HG03565 (cell line): ENCODE results near the gene CDYL.

Experiments used
- ATAC-seq: cut with Tn5 transposase; IDR thresholded peaks from one replicate; pipeline ENCODE4 v1.9.1; 2021; ENCODE audit warnings: mild to moderate bottlenecking, moderate library complexity; ENCODE audit not compliant: unreplicated experiment

The CDYL gene, protein sequence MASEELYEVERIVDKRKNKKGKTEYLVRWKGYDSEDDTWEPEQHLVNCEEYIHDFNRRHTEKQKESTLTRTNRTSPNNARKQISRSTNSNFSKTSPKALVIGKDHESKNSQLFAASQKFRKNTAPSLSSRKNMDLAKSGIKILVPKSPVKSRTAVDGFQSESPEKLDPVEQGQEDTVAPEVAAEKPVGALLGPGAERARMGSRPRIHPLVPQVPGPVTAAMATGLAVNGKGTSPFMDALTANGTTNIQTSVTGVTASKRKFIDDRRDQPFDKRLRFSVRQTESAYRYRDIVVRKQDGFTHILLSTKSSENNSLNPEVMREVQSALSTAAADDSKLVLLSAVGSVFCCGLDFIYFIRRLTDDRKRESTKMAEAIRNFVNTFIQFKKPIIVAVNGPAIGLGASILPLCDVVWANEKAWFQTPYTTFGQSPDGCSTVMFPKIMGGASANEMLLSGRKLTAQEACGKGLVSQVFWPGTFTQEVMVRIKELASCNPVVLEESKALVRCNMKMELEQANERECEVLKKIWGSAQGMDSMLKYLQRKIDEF

GRCh38 chr6:4776131-4776492 lies at the start of gene CDYL:
Gene CDYL, plus strand, starts transcription at chr6:4776404. Its CDS starts 380 bp downstream, at chr6:4776784.
- peak; percentile 53 for ATAC-seq

DNA sequence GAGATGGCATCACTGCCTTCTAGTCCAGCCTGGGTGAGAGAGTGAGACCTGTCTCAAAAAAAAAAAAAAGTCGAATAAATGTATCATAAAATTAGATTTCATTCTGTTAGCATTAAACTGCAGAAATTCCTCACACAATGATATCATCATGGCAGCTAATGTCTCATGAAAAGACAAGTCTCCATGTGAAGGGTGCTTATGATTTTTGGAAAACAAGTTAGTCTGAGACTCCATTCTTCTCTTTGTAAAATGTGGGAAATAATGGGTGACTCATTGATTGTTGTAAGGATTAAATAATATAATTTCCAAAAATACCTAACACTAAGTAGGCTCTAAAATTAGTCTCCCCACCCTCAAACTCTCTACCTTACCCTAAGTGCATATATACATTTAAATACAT lies 49.6 kb upstream of the CDYL start:
- ATAC-seq = no peak

DNA sequence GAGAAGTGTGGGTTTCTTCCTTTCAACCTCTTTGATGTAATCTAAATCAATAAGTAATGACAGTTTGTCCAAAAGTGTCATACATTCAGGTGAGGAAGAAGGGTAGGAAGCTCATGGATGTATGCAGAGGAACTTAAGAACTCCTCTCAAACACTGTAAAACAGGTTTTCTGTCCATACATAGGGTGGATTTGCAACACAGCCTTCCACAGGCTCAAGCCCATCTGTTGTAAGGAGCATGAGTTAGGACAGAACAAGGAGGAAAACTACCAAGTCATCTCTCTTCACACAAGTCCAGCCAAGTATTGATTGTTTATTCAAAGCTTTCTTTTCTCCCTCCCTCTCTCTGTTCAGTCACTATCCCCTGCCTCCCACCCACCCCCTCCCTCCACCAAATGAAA lies 49.0 kb upstream of the CDYL start:
- ATAC-seq = no peak

DNA sequence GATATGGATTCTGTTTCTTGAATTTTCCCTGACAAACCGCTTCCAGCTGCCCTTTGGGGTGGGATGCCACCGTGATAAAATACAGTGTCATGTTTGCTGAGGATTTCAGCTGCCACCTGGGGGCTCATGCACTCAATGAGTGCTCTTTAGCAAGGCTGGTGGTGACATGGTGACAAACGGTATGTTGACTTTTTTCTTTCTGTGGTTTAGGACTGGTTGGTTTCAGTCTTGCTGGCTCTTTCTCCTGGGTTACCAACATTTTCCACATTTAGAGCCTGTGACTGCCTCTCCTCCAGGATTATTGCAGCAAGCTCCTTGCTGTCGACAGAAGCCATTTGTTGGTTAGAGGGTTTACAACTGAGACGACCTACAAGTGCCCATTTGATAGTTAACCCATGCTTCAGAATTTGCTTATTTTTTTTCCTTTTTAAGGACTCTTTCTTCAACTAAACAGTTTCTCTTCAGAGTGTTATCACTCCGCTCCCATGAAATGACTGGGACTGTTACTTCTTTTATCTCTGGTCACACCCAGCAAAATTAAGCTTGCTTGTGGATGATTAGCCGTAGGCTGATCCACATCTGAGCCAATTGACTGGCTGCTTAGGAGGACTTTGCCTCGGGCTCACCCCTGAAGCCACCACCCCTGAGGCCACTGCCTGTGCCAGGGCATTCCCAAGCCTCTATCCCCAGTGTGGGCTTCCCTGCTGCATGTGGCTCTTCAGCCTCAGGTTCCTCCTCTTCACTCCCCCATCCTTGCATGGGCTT lies 48.4 kb upstream of the CDYL start:
- no peak for ATAC-seq

DNA sequence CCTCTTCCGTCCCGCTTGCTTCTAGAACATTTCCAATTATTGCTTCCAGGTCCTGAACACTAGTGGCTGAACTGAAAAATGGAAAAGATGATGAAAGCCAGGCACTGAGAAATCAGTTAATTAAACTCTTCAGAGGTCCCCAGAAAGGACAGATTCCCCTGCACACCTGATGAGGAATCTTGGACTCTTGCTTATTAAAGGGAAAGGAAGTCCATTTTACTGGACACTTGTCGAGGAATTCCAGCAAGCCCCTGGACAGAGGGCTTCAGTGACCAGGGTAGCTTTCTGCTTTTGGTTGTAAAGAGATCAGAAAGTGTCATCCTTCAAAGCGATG lies 47.8 kb upstream of the CDYL start:
- no peak for ATAC-seq

GRCh38 chr6:4728926-4729325 lies 47.3 kb upstream of the CDYL start:
- no peak for ATAC-seq

DNA sequence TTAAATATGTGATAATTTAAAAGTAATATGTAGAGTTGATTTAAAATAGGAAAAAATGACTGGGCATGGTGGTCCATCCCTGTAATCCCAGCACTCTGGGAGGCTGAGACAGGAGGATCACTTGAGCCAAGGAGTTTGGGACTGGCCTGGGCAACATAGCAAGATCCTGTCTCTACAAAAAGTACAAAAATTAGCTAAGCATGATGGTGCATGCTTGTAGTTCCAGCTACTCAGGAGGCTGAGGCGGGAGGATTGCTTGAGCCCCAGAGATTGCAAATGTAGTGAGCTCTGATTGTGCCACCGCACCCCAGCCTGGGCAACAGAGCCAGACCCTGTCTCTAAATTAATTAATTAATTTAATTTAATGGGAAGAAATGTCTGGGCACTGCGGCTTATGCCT lies 44.2 kb upstream of the CDYL start:
- ATAC-seq = no peak

- no peak for ATAC-seq
Measured at GRCh38 chr6:4732691-4733315, 43.4 kb upstream of the CDYL start.

DNA sequence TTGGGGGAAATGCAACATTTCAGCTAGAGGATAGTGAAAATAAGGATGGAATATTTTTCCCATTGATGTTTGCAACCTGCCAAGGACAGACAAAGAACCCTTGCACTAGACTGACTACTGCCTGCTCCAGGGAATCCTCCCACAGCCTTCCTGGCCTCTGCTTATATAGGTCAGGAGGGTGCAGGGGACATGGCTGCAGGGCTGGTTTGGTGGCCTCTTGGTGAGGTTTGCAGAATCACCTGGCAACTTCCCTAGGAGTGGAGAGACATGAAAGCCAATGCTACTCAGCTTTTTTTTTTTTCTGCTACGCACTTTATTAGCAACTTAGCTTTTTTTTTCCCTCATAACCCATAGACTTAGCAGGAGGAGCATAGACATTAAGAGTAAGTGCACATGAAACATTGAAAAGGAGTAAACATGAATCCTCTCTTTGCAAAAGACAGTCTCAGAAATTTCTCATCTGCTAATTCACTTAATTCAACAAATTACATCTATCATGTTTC lies 39.8 kb upstream of the CDYL start:
- no peak for ATAC-seq

DNA sequence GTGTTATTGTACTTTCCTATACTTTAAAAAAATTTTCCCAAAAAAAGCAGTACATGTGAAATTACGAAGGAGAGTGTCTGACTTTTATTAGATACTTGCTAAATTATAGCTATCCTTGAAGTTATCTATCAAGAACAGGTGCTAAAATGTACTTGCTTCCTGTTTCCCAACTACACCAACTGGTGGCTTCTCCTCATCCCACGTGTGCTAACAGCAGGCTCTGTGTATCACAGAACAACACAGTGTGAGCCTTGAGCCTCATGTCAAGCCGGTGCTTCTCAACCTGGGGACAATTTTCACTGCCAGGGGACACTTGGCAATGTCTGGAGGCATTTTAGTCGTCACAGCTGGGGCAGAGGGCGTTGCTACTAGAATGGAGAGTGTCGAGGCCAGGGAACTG lies 36.2 kb upstream of the CDYL start:
- ATAC-seq = no peak

DNA sequence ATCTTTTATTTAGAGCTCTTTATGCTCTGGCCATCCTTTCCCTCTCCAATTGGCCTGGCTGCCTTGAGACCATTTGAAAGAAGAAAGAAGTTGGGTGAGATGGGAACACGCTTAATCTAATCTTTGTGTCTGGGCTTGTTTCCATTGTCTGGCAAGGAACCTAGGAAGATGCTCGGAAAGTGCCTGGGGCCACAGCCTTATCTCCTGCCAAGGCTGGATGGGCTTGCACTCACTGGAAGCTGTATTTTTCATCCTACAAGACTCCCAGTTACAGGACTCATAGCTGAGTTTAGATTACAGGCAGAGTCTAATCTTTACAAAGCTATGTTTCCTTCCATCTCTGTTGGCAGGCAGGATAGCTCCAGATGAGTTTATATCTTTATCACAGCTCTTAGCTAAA lies 33.1 kb upstream of the CDYL start:
- ATAC-seq = no peak

GRCh38 chr6:4743926-4744325 lies 32.3 kb upstream of the CDYL start:
- no peak for ATAC-seq

GRCh38 chr6:4747588-4747987 lies 28.6 kb upstream of the CDYL start:
- no peak for ATAC-seq

GRCh38 chr6:4751823-4752464 lies 24.3 kb upstream of the CDYL start:
- ATAC-seq = no peak

DNA sequence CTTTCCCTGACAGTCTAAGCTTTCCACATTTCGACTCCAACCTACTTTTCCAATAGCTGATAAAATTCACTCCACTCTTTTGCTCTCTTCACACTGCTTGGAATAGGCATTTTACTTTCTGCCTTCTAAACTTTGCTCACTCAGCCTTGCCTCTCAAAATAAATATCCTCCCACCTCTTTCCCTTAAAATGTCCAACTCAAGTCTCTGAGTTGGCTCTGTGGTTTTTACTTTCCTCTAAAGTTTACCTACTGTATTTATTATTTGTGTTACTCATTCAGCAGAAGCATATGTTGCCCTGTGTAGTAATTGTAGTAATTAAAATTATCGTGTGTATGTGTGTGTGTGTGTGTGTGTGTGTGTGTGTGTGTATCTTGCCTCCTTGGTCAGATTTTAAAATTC lies 20.0 kb upstream of the CDYL start:
- ATAC-seq = no peak

- no peak for ATAC-seq
Measured at GRCh38 chr6:4759997-4760396, 16.2 kb upstream of the CDYL start.

DNA sequence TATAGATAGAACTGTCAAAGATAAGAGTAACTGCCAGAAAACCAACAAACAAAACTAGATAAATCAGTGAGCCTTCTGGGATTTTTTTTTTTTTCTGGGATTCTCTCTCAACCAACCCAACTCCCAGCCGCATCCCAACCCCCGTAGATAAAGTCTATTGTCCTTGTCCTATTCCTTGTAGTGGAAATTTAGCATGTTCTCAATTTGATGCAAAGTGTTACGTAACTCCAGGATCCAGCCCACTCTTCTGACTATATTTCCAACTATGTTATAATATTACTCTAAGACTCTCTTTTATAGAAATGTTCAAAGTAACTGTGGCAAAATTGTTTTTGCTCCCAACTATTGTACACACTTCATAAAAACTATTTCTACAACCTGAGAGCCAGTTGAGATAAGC lies 15.4 kb upstream of the CDYL start:
- ATAC-seq = no peak

DNA sequence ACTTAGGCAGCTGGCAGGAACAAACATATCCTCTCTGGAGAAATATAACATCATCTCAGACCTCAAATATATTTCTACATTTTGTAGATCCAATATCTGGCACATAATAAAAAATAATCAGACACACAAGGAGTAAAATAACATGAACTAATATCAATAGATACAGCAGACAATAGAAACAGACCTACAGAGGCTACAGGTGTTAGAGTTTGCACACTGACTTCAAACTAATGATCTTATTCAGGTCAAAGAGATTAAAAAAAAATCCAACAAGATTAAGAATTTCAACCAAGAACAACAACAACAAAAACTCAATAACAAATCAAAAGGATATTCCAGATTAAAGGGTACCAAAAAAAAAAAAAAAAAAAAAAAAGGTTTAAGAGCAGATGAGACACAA lies 13.9 kb upstream of the CDYL start:
- no peak for ATAC-seq

GRCh38 chr6:4763921-4764320 lies 12.3 kb upstream of the CDYL start:
- ATAC-seq = no peak

DNA sequence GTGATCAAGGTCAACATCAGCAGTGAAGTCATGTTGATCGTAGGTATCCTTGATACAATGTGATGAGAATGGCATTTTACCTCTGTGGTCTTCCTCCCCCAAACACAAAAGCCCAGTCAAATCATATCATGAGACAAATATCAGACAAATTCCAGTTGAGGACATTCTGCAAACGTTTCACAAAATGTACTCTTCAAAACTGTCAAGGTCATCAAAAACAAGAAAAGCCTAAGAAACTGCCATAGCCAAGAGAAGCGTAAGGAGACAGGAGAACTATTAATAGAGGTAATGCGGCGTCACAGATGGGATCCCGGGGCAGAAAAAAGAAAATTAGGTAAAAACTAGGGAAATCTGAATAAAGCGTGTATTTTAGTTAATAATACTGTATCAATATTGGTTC lies 7.4 kb upstream of the CDYL start:
- no peak for ATAC-seq

DNA sequence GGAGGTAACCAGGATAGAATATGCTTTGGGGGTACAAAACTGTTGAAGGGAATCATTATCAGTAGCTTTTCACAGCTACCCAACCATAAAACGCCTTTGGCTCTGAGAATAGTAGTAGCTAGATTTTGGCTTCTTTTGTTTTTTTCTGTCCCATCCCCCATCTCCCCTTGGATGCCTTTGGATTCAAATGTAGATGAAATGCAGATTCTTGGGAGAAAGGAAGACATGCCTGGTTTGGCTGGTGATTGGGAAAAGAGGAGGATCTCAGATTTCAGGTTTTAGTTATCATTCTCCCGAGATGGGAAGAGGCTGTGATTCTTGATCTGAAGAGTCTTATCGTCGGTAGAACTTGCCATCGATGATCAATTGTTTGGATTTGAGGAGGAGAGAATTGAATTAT lies 3.5 kb upstream of the CDYL start:
- no peak for ATAC-seq
